ENCODE data around the gene TMEM62.
"Not testable (repeated sequence)": the region's sequence is repeated elsewhere in the genome, so short reads cannot be mapped to it uniquely, and the experiment has no call there.

The TMEM62 gene

GRCh38 chr15:43165801-43166325 is 32.5 kb downstream of the TMEM62 start:
- Histone ChIP-seq H4K8ac (ENCODE audit: low read length) (no peak overlapping the region), H4K91ac (ENCODE audit: low read length) (no peak overlapping the region), H2AFZ (ENCODE audit: low read depth, low read length) (no peak overlapping the region), H3K4ac (ENCODE audit: low read depth in 1 of 2, low read length in 2 of 2) (no peak overlapping the region), H3K36me3 (ENCODE audit: control insufficient read depth in 1 of 2, insufficient read depth in 2 of 2, low read depth in 1 of 2, low read length in 2 of 2) (peaks cover 0 to 40% of the 10 kb centered on the region in 2 experiments), H3K18ac (ENCODE audit: low read depth in 1 of 2, low read length in 2 of 2) (no peak overlapping the region), H3K4me2 (ENCODE audit: low read length, poor library complexity, severe bottlenecking) (no peak overlapping the region), H3K79me1 (replicated peaks; ENCODE audit: low read length, poor library complexity, severe bottlenecking) (no peaks in the 10 kb centered on the region), H3K23ac (ENCODE audit: low read length in 2 of 2) (no peak overlapping the region), H2AK5ac (ENCODE audit: low read length, severe bottlenecking) (no peak overlapping the region), H3K14ac (ENCODE audit: low read length in 2 of 2) (no peak overlapping the region), H3K9me3 (ENCODE audit: control insufficient read depth, low read length) (no peaks in the 10 kb centered on the region), H3K4me1 (ENCODE audit: control insufficient read depth, insufficient read depth, low read depth, low read length) (peaks cover 4% of the 10 kb centered on the region), H2BK12ac (ENCODE audit: low read length in 2 of 2) (no peak overlapping the region), H2BK120ac (ENCODE audit: low read depth, low read length) (no peak overlapping the region), H3K4me3 (ENCODE audit: insufficient read depth in 1 of 2, low read depth in 1 of 2, low read length in 2 of 2) (no peak overlapping the region), H2BK5ac (ENCODE audit: low read depth, low read length, poor library complexity, severe bottlenecking) (no peak overlapping the region), H3K27ac (ENCODE audit: low read length, poor library complexity, severe bottlenecking) (peak overlapping the region; percentile 40), H2BK15ac (ENCODE audit: low read depth, poor library complexity, severe bottlenecking) (no peak overlapping the region), H3K27me3 (ENCODE audit: control insufficient read depth in 1 of 2, insufficient read depth in 1 of 2, low read length in 2 of 2) (no peaks in the 10 kb centered on the region), H3K9ac (ENCODE audit: low read length) (no peak overlapping the region)
- no peak for DNase-seq
- 100% methylated on average over 1 of the region's 2 CpGs for WGBS

- not testable (repeated sequence) for H4K91ac ChIP-seq (ENCODE audit: low read length); H2BK12ac ChIP-seq (ENCODE audit: low read length in 2 of 2); H3K4me2 ChIP-seq (ENCODE audit: low read length, poor library complexity, severe bottlenecking); H3K27ac ChIP-seq (ENCODE audit: low read length, poor library complexity, severe bottlenecking); H3K27me3 ChIP-seq (ENCODE audit: control insufficient read depth in 1 of 2, insufficient read depth in 1 of 2, low read length in 2 of 2); H2BK15ac ChIP-seq (ENCODE audit: low read depth, poor library complexity, severe bottlenecking); H3K4me1 ChIP-seq (ENCODE audit: control insufficient read depth, insufficient read depth, low read depth, low read length); H3K79me1 ChIP-seq (replicated peaks; ENCODE audit: low read length, poor library complexity, severe bottlenecking); H2BK5ac ChIP-seq (ENCODE audit: low read depth, low read length, poor library complexity, severe bottlenecking); DNase-seq; H2AFZ ChIP-seq (ENCODE audit: low read depth, low read length); H2BK120ac ChIP-seq (ENCODE audit: low read depth, low read length); H3K18ac ChIP-seq (ENCODE audit: low read depth in 1 of 2, low read length in 2 of 2); H3K4ac ChIP-seq (ENCODE audit: low read depth in 1 of 2, low read length in 2 of 2); H3K23ac ChIP-seq (ENCODE audit: low read length in 2 of 2); H2AK5ac ChIP-seq (ENCODE audit: low read length, severe bottlenecking); H3K4me3 ChIP-seq (ENCODE audit: insufficient read depth in 1 of 2, low read depth in 1 of 2, low read length in 2 of 2); H3K9me3 ChIP-seq (ENCODE audit: control insufficient read depth, low read length); H3K14ac ChIP-seq (ENCODE audit: low read length in 2 of 2); H4K8ac ChIP-seq (ENCODE audit: low read length); H3K9ac ChIP-seq (ENCODE audit: low read length)
- 99% methylated on average over 11 of the region's 28 CpGs for WGBS
- H3K36me3 ChIP-seq (ENCODE audit: control insufficient read depth in 1 of 2, insufficient read depth in 2 of 2, low read depth in 1 of 2, low read length in 2 of 2): peaks cover 0 to 35% of the 10 kb centered on the region in 2 experiments
Observed at GRCh38 chr15:43167261-43167660, 33.9 kb downstream of the TMEM62 start.

- H2AFZ ChIP-seq (ENCODE audit: low read depth, low read length): no peak overlapping the region
- H2BK5ac ChIP-seq (ENCODE audit: low read depth, low read length, poor library complexity, severe bottlenecking): no peak overlapping the region
- H4K91ac ChIP-seq (ENCODE audit: low read length): peak overlapping the region; percentile 45
- no peak overlapping the region for H2BK15ac ChIP-seq (ENCODE audit: low read depth, poor library complexity, severe bottlenecking)
- H3K9ac ChIP-seq (ENCODE audit: low read length): peak overlapping the region; percentile 41
- no peaks in the 10 kb centered on the region for H3K79me1 ChIP-seq (replicated peaks; ENCODE audit: low read length, poor library complexity, severe bottlenecking)
- H3K23ac ChIP-seq (ENCODE audit: low read length in 2 of 2): no peak overlapping the region
- H3K18ac ChIP-seq (ENCODE audit: low read depth in 1 of 2, low read length in 2 of 2): peak overlapping the region in 1 of 2 experiments; percentile 40
- no peak overlapping the region for H3K4ac ChIP-seq (ENCODE audit: low read depth in 1 of 2, low read length in 2 of 2)
- peaks cover 4% of the 10 kb centered on the region for H3K4me1 ChIP-seq (ENCODE audit: control insufficient read depth, insufficient read depth, low read depth, low read length)
- no peak overlapping the region for H3K14ac ChIP-seq (ENCODE audit: low read length in 2 of 2)
- 76% methylated on average over 2 of the region's 2 CpGs for WGBS
- H4K8ac ChIP-seq (ENCODE audit: low read length): no peak overlapping the region
- no peaks in the 10 kb centered on the region for H3K9me3 ChIP-seq (ENCODE audit: control insufficient read depth, low read length)
- H2BK12ac ChIP-seq (ENCODE audit: low read length in 2 of 2): no peak overlapping the region
- no peak overlapping the region for H3K4me2 ChIP-seq (ENCODE audit: low read length, poor library complexity, severe bottlenecking)
- no peak overlapping the region for H2AK5ac ChIP-seq (ENCODE audit: low read length, severe bottlenecking)
- peaks cover 0 to 41% of the 10 kb centered on the region in 2 experiments for H3K36me3 ChIP-seq (ENCODE audit: control insufficient read depth in 1 of 2, insufficient read depth in 2 of 2, low read depth in 1 of 2, low read length in 2 of 2)
- H3K4me3 ChIP-seq (ENCODE audit: insufficient read depth in 1 of 2, low read depth in 1 of 2, low read length in 2 of 2): no peak overlapping the region
- peak; percentile 32 for DNase-seq
- H3K27ac ChIP-seq (ENCODE audit: low read length, poor library complexity, severe bottlenecking): no peak overlapping the region
- no peaks in the 10 kb centered on the region for H3K27me3 ChIP-seq (ENCODE audit: control insufficient read depth in 1 of 2, insufficient read depth in 1 of 2, low read length in 2 of 2)
- H2BK120ac ChIP-seq (ENCODE audit: low read depth, low read length): no peak overlapping the region
Observed at GRCh38 chr15:43168192-43169107, 35.1 kb downstream of the TMEM62 start.

GRCh38 chr15:43169888-43170287 is 36.5 kb downstream of the TMEM62 start:
- no peak overlapping the region for H3K4me2 ChIP-seq (ENCODE audit: low read length, poor library complexity, severe bottlenecking)
- H3K36me3 ChIP-seq (ENCODE audit: control insufficient read depth in 1 of 2, insufficient read depth in 2 of 2, low read depth in 1 of 2, low read length in 2 of 2): peaks cover 0 to 36% of the 10 kb centered on the region in 2 experiments
- H3K14ac ChIP-seq (ENCODE audit: low read length in 2 of 2): no peak overlapping the region
- H3K9ac ChIP-seq (ENCODE audit: low read length): no peak overlapping the region
- H3K4me3 ChIP-seq (ENCODE audit: insufficient read depth in 1 of 2, low read depth in 1 of 2, low read length in 2 of 2): no peak overlapping the region
- H2AK5ac ChIP-seq (ENCODE audit: low read length, severe bottlenecking): no peak overlapping the region
- peak; percentile 24 for DNase-seq
- H4K91ac ChIP-seq (ENCODE audit: low read length): no peak overlapping the region
- no peak overlapping the region for H3K23ac ChIP-seq (ENCODE audit: low read length in 2 of 2)
- no peak overlapping the region for H4K8ac ChIP-seq (ENCODE audit: low read length)
- peaks cover 4% of the 10 kb centered on the region for H3K4me1 ChIP-seq (ENCODE audit: control insufficient read depth, insufficient read depth, low read depth, low read length)
- no peak overlapping the region for H2BK15ac ChIP-seq (ENCODE audit: low read depth, poor library complexity, severe bottlenecking)
- no peaks in the 10 kb centered on the region for H3K79me1 ChIP-seq (replicated peaks; ENCODE audit: low read length, poor library complexity, severe bottlenecking)
- no peak overlapping the region for H2BK5ac ChIP-seq (ENCODE audit: low read depth, low read length, poor library complexity, severe bottlenecking)
- H2BK120ac ChIP-seq (ENCODE audit: low read depth, low read length): no peak overlapping the region
- 66% methylated on average over 4 of the region's 4 CpGs for WGBS
- H3K9me3 ChIP-seq (ENCODE audit: control insufficient read depth, low read length): no peaks in the 10 kb centered on the region
- H3K27me3 ChIP-seq (ENCODE audit: control insufficient read depth in 1 of 2, insufficient read depth in 1 of 2, low read length in 2 of 2): no peaks in the 10 kb centered on the region
- H2AFZ ChIP-seq (ENCODE audit: low read depth, low read length): no peak overlapping the region
- H2BK12ac ChIP-seq (ENCODE audit: low read length in 2 of 2): no peak overlapping the region
- H3K18ac ChIP-seq (ENCODE audit: low read depth in 1 of 2, low read length in 2 of 2): no peak overlapping the region
- no peak overlapping the region for H3K27ac ChIP-seq (ENCODE audit: low read length, poor library complexity, severe bottlenecking)
- H3K4ac ChIP-seq (ENCODE audit: low read depth in 1 of 2, low read length in 2 of 2): no peak overlapping the region

Data from mesenchymal stem cell (in vitro differentiated cells and primary cell).